GM23248 (cell line): ENCODE measurements around the gene CCDC85B.

Experiments used
- EZH2 ChIP-seq: fragments of 200-600 bp; sonication (generic); IDR thresholded peaks from 2 replicates; pipeline ENCODE4 v1.6.1; 2018; ENCODE audit warnings: antibody characterized with exemption, mild to moderate bottlenecking; ENCODE audit not compliant: insufficient read depth, poor library complexity, severe bottlenecking
- EZH2phosphoT487 ChIP-seq: fragments of 200-600 bp; sonication (generic); IDR thresholded peaks from 2 replicates; pipeline ENCODE4 v1.6.1; 2018; ENCODE audit warnings: antibody characterized with exemption, moderate library complexity, mild to moderate bottlenecking, low read depth; ENCODE audit not compliant: insufficient read depth

DNA sequence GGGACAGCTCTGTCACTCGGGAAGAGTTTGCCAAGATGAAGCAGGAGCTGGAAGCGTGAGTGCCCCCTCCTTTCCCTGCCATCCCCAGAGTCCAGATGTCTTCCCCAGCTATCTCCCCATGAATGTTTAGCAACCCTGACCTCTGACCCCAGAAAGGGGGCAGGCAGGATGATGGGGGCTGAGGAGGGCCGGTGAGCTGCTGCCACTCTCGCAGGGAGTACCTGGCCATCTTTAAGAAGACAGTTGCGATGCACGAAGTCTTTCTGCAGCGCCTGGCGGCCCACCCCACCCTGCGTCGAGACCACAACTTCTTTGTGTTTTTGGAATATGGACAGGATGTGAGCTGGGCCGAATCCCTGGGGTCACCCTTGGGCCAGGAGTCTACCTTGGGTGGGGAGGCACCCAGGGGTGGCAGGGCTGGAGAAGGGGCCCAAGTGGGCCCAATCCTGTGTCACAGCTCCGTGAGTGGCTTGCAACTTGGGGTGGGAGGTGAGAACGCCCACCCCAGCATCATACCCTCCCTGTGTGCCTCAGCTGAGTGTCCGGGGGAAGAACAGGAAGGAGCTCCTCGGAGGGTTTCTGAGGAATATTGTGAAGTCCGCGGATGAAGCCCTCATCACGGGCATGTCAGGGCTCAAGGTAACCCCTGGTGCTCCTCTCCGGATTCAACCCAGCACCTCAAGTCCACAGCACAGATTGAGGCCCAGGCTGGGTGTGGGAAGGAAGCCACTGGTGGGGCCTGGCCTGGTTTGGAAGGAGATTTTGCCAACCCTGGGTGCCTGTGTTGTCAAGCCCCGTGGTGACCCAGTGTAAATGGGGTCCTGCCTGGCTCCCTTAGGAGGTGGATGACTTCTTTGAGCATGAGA is 40.0 kb upstream of the CCDC85B start:
- no peak for TF ChIP-seq EZH2
- no peak for TF ChIP-seq EZH2phosphoT487
